Measurements from ENCODE around the gene LENG9. TPM values are rescaled to one million over a fixed set of nuclear protein-coding genes. Genes with fewer than 3 reads are reported as not detected.

Gene LENG9
- total and polyA plus RNA-seq, 7 experiments from 2014 or later: 0.09 to 6.1 (median 3.6) TPM

- no peak overlapping the region for H3K4me3 ChIP-seq (ENCODE audit: low read length)
- no peaks in the 10 kb centered on the region for H3K9me3 ChIP-seq (ENCODE audit: control insufficient read depth in 2 of 3, low read length in 3 of 3)
- Mint-ChIP-seq H3K4me3 (no peak overlapping the region), H3K27me3 (peaks cover 45 to 65% (median 57%) of the 10 kb centered on the region in 5 donors), H3K9me3 (peaks cover 0 to 3% (median 0%) of the 10 kb centered on the region in 11 donors), H3K27ac (peak overlapping the region in 1 of 9 donors; percentile 57), H3K36me3 (no peaks in the 10 kb centered on the region), H3K4me1 (peaks cover 7 to 21% (median 14%) of the 10 kb centered on the region in 7 donors)
- no peaks in the 10 kb centered on the region for H3K36me3 ChIP-seq (ENCODE audit: control insufficient read depth in 2 of 3, insufficient read depth in 3 of 3, low read length in 3 of 3)
- no peak overlapping the region for H3K27ac ChIP-seq (ENCODE audit: low read depth, low read length)
- no peak for ATAC-seq
- ChIA-PET POLR2A (interaction anchor here (0.6 kb wide), 1 partner anchor 413 kb away, joined by 3 read pairs; no protein-coding TSS in a partner anchor), CTCF (interaction anchor here (0.5 kb wide), 1 partner anchor 227 kb away, joined by 3 read pairs; no protein-coding TSS in a partner anchor)
- H3K27me3 ChIP-seq (ENCODE audit: control insufficient read depth in 2 of 2, insufficient read depth in 2 of 2, low read length in 2 of 2): peaks cover 0 to 4% of the 10 kb centered on the region in 2 donors
- H3K4me1 ChIP-seq (ENCODE audit: control insufficient read depth in 2 of 2, insufficient read depth in 2 of 2, low read length in 2 of 2): no peaks in the 10 kb centered on the region
- DNase-seq: no peak
- intact Hi-C loops (cut with micrococcal nuclease): no loop called here
Measured at GRCh38 chr19:54473892-54474372, 10.4 kb upstream of the LENG9 start.

- peak within 1 kb of the TSS in 1 of 9 donors; percentile 57 for H3K27ac Mint-ChIP-seq
- POLR2A ChIA-PET: interaction anchor here (0.6 kb wide), 1 partner anchor 412 kb away, joined by 3 read pairs; no protein-coding TSS in a partner anchor
- peaks cover 0 to 3% (median 0%) of the 10 kb centered on the region in 11 donors for H3K9me3 Mint-ChIP-seq
- no peak within 1 kb of the TSS for H3K4me3 ChIP-seq (ENCODE audit: low read length)
- peaks cover 41 to 66% (median 59%) of the 10 kb centered on the region in 5 donors for H3K27me3 Mint-ChIP-seq
- CTCF ChIA-PET: no interaction called here
- H3K27me3 ChIP-seq (ENCODE audit: control insufficient read depth in 2 of 2, insufficient read depth in 2 of 2, low read length in 2 of 2): peaks cover 0 to 4% of the 10 kb centered on the region in 2 donors
- no peaks in the 10 kb centered on the region for H3K36me3 ChIP-seq (ENCODE audit: control insufficient read depth in 2 of 3, insufficient read depth in 3 of 3, low read length in 3 of 3)
- H3K4me1 Mint-ChIP-seq: peaks cover 7 to 19% (median 14%) of the 10 kb centered on the region in 7 donors
- ATAC-seq (peak; percentile 37), DNase-seq (no peak)
- no peaks in the 10 kb centered on the region for H3K4me1 ChIP-seq (ENCODE audit: control insufficient read depth in 2 of 2, insufficient read depth in 2 of 2, low read length in 2 of 2)
- no peak within 1 kb of the TSS for H3K27ac ChIP-seq (ENCODE audit: low read depth, low read length)
- intact Hi-C loops (cut with micrococcal nuclease): no loop called here
- no peaks in the 10 kb centered on the region for H3K36me3 Mint-ChIP-seq
- no peaks in the 10 kb centered on the region for H3K9me3 ChIP-seq (ENCODE audit: control insufficient read depth in 2 of 3, low read length in 3 of 3)
- H3K4me3 Mint-ChIP-seq: peak within 1 kb of the TSS in 2 of 10 donors; percentile 5 to 35
Measured at GRCh38 chr19:54473071-54473891, 9.7 kb upstream of the LENG9 start, which contains the start of gene CDC42EP5. CDC42EP5 (minus strand) TSS chr19:54473296; CDS start chr19:54465547, 7,749 bp downstream.

- H3K27me3 ChIP-seq (ENCODE audit: control insufficient read depth in 2 of 2, insufficient read depth in 2 of 2, low read length in 2 of 2): peaks cover 3 to 4% of the 10 kb centered on the region in 2 donors
- H3K36me3 Mint-ChIP-seq: no peaks in the 10 kb centered on the region
- ATAC-seq (peak; percentile 29), DNase-seq (no peak)
- peaks cover 31 to 56% (median 48%) of the 10 kb centered on the region in 5 donors for H3K27me3 Mint-ChIP-seq
- no peaks in the 10 kb centered on the region for H3K4me1 ChIP-seq (ENCODE audit: control insufficient read depth in 2 of 2, insufficient read depth in 2 of 2, low read length in 2 of 2)
- H3K9me3 Mint-ChIP-seq: peaks cover 0 to 5% (median 0%) of the 10 kb centered on the region in 11 donors
- H3K4me3 Mint-ChIP-seq: peak overlapping the region in 3 of 10 donors; percentile 25 to 39 (median 37)
- intact Hi-C loops (cut with micrococcal nuclease): no loop called here
- H3K27ac ChIP-seq (ENCODE audit: low read depth, low read length): no peak overlapping the region
- CTCF ChIA-PET: interaction anchor here (0.5 kb wide), 1 partner anchor 9 kb away, joined by 3 read pairs; no protein-coding TSS in a partner anchor
- no peak overlapping the region for H3K4me3 ChIP-seq (ENCODE audit: low read length)
- H3K4me1 Mint-ChIP-seq: peaks cover 7 to 19% (median 14%) of the 10 kb centered on the region in 7 donors
- POLR2A ChIA-PET: interaction anchor here (1.0 to 1.6 kb wide), 2 partner anchors 23 kb away, joined by 3 to 6 read pairs; partner anchors contain the start of gene LENG8
- H3K27ac Mint-ChIP-seq: no peak overlapping the region
- no peaks in the 10 kb centered on the region for H3K36me3 ChIP-seq (ENCODE audit: control insufficient read depth in 2 of 3, insufficient read depth in 3 of 3, low read length in 3 of 3)
- H3K9me3 ChIP-seq (ENCODE audit: control insufficient read depth in 2 of 3, low read length in 3 of 3): no peaks in the 10 kb centered on the region
Measured at GRCh38 chr19:54470991-54471782, 7.6 kb upstream of the LENG9 start.

- DNase-seq (no peak), ATAC-seq (no peak)
- intact Hi-C loops (cut with micrococcal nuclease): no loop called here
- CTCF ChIA-PET: interaction anchor here (0.5 kb wide), 1 partner anchor 10 kb away, joined by 3 read pairs; no protein-coding TSS in a partner anchor
- peaks cover 0 to 7% (median 0%) of the 10 kb centered on the region in 11 donors for H3K9me3 Mint-ChIP-seq
- no peaks in the 10 kb centered on the region for H3K36me3 Mint-ChIP-seq
- H3K4me1 Mint-ChIP-seq: peaks cover 10 to 23% (median 14%) of the 10 kb centered on the region in 7 donors
- H3K4me1 ChIP-seq (ENCODE audit: control insufficient read depth in 2 of 2, insufficient read depth in 2 of 2, low read length in 2 of 2): no peaks in the 10 kb centered on the region
- H3K27me3 ChIP-seq (ENCODE audit: control insufficient read depth in 2 of 2, insufficient read depth in 2 of 2, low read length in 2 of 2): peaks cover 3 to 4% of the 10 kb centered on the region in 2 donors
- no peak overlapping the region for H3K27ac ChIP-seq (ENCODE audit: low read depth, low read length)
- H3K9me3 ChIP-seq (ENCODE audit: control insufficient read depth in 2 of 3, low read length in 3 of 3): no peaks in the 10 kb centered on the region
- H3K36me3 ChIP-seq (ENCODE audit: control insufficient read depth in 2 of 3, insufficient read depth in 3 of 3, low read length in 3 of 3): no peaks in the 10 kb centered on the region
- POLR2A ChIA-PET: interaction anchor here (0.6 to 1.6 kb wide), 2 partner anchors 22 to 1166 kb away, joined by 3 to 6 read pairs; partner anchors contain the start of gene LENG8
- H3K27ac Mint-ChIP-seq: no peak overlapping the region
- H3K27me3 Mint-ChIP-seq: peaks cover 31 to 63% (median 48%) of the 10 kb centered on the region in 5 donors
- no peak overlapping the region for H3K4me3 ChIP-seq (ENCODE audit: low read length)
- H3K4me3 Mint-ChIP-seq: peak overlapping the region in 4 of 10 donors; percentile 25 to 46 (median 40)
Measured at GRCh38 chr19:54470276-54470887, 6.8 kb upstream of the LENG9 start.

GRCh38 chr19:54469496-54469934 lies 5.9 kb upstream of the LENG9 start:
- Mint-ChIP-seq H3K27me3 (peaks cover 31 to 61% (median 42%) of the 10 kb centered on the region in 5 donors), H3K9me3 (peaks cover 0 to 7% (median 0%) of the 10 kb centered on the region in 11 donors), H3K36me3 (peaks cover 0 to 2% (median 0%) of the 10 kb centered on the region in 5 donors), H3K27ac (no peak overlapping the region), H3K4me3 (no peak overlapping the region), H3K4me1 (peaks cover 12 to 23% (median 15%) of the 10 kb centered on the region in 7 donors)
- H3K36me3 ChIP-seq (ENCODE audit: control insufficient read depth in 2 of 3, insufficient read depth in 3 of 3, low read length in 3 of 3): no peaks in the 10 kb centered on the region
- peaks cover 3 to 4% of the 10 kb centered on the region in 2 donors for H3K27me3 ChIP-seq (ENCODE audit: control insufficient read depth in 2 of 2, insufficient read depth in 2 of 2, low read length in 2 of 2)
- no peak for ATAC-seq
- POLR2A ChIA-PET: interaction anchor here (1.6 kb wide), 1 partner anchor 21 kb away, joined by 6 read pairs; the partner anchor contains the start of gene LENG8
- H3K9me3 ChIP-seq (ENCODE audit: control insufficient read depth in 2 of 3, low read length in 3 of 3): no peaks in the 10 kb centered on the region
- no peak overlapping the region for H3K4me3 ChIP-seq (ENCODE audit: low read length)
- intact Hi-C loops (cut with micrococcal nuclease): loop anchor here (10.0 kb wide), 3 partner anchors 335 to 1505 kb away; partner anchors contain the start of genes CNOT3 (in 1 of the 2), ZNF784 (in 1 of the 2) and ZNF816 (in 1 of the 2)
- H3K27ac ChIP-seq (ENCODE audit: low read depth, low read length): no peak overlapping the region
- no peak for DNase-seq
- CTCF ChIA-PET: no interaction called here
- peaks cover 1 to 3% of the 10 kb centered on the region in 2 donors for H3K4me1 ChIP-seq (ENCODE audit: control insufficient read depth in 2 of 2, insufficient read depth in 2 of 2, low read length in 2 of 2)
